Breast epithelium (tissue), 3 donors: ENCODE data around the gene COL23A1.

Experiments used
- POLR2A ChIP-seq: fragments of 450-650 bp; IDR thresholded peaks from one replicate; pipeline ENCODE4 v1.6.1; 2016; ENCODE audit warnings: antibody characterized with exemption, mild to moderate bottlenecking, moderate library complexity
- POLR2AphosphoS5 ChIP-seq, 3 donors: sonication (generic); formaldehyde crosslinking; IDR thresholded peaks; one replicate each; pipeline ENCODE4 v1.6.1; 2017; ENCODE audit warnings: antibody characterized with exemption in 3 of 3
- TF ChIP-seq, protein P1 (sequence below), 3 donors: fragments of 450-650 bp; IDR thresholded peaks; one replicate each; pipeline ENCODE4 v1.5.1; 2016 to 2017; ENCODE audit warnings: antibody characterized with exemption in 3 of 3, mild to moderate bottlenecking in 3 of 3, moderate library complexity in 3 of 3

DNA sequence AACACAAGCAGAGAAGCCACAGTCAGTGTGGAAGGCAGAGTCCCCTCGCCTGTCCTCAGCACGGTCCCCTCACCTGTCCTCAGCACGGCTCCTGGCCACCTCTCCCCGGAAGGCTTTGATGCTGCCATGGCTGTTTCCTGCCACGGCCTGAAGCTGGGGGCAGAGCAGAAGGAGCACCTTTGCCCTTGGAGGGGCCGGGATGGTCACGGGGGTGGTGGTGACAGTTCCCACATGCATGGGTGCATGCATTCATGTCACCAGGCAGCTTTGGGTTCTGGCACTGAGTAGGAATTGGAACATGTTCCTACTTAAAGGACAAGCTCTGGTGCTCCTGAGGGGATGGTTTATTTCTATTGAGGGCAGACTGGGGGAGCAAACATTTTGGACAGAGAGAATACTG lies 299.8 kb downstream of the COL23A1 start:
- TF ChIP-seq POLR2A (no peak), POLR2AphosphoS5 (IDR thresholded peaks at IDR 0.05) (no peak)
- TF ChIP-seq, protein P1, sequence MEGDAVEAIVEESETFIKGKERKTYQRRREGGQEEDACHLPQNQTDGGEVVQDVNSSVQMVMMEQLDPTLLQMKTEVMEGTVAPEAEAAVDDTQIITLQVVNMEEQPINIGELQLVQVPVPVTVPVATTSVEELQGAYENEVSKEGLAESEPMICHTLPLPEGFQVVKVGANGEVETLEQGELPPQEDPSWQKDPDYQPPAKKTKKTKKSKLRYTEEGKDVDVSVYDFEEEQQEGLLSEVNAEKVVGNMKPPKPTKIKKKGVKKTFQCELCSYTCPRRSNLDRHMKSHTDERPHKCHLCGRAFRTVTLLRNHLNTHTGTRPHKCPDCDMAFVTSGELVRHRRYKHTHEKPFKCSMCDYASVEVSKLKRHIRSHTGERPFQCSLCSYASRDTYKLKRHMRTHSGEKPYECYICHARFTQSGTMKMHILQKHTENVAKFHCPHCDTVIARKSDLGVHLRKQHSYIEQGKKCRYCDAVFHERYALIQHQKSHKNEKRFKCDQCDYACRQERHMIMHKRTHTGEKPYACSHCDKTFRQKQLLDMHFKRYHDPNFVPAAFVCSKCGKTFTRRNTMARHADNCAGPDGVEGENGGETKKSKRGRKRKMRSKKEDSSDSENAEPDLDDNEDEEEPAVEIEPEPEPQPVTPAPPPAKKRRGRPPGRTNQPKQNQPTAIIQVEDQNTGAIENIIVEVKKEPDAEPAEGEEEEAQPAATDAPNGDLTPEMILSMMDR (IDR thresholded peaks at IDR 0.05), result no peak
